PFSK-1 (cell line): ENCODE results near the gene SLCO3A1.

Source experiments
- FOXP2 ChIP-seq: optimal IDR thresholded peaks from 2 replicates; pipeline ENCODE3; 2011; ENCODE audit warnings: borderline replicate concordance, control low read depth, inconsistent platforms; ENCODE audit not compliant: insufficient read depth; ENCODE audit errors: extremely low read length, extremely low read depth
- POLR2AphosphoS5 ChIP-seq: IDR thresholded peaks from 2 replicates; pipeline ENCODE4 v1.6.1; 2012; ENCODE audit warnings: low read depth, mild to moderate bottlenecking, control low read depth, low read length, moderate library complexity
- SIN3A ChIP-seq: IDR thresholded peaks from 2 replicates; pipeline ENCODE4 v1.6.1; 2012; ENCODE audit warnings: mild to moderate bottlenecking, low read length, moderate library complexity, borderline replicate concordance; ENCODE audit not compliant: insufficient read depth
- TAF1 ChIP-seq: IDR thresholded peaks from 2 replicates; pipeline ENCODE4 v1.6.1; 2012; ENCODE audit warnings: low read length, control low read depth, borderline replicate concordance; ENCODE audit not compliant: insufficient read depth
- TF ChIP-seq, protein P1 (sequence below), 2 experiments: IDR thresholded peaks; 2 replicates each; pipeline versions ENCODE4 v1.6.1 to v1.8.0; 2011 to 2012; ENCODE audit warnings: low read depth in 2 of 2, low read length in 2 of 2, control low read depth in 1 of 2, inconsistent platforms in 1 of 2, mild to moderate bottlenecking in 1 of 2, moderate library complexity in 1 of 2; ENCODE audit not compliant: insufficient read depth in 1 of 2

DNA sequence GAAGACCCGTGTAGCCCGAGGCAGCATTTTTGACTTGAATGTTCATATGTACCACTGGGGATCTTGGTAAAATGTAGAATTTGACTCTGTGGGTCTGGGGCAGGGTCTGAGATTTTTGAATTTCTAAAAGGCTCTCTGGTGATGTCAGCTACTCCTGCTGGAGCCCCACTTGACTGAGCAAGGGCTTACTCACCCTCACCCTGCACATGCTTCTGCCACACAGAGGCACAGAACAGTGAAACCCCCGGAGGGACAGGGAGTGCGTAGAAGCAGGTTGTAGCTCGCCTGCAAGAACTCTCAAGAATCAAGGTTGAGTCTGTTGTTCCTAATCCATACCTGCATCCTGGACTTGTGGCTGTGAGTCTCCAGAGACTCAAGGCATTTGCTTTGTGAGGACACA is 41.1 kb downstream of the SLCO3A1 start:
- no peak for TF ChIP-seq POLR2AphosphoS5
- TF ChIP-seq, protein P1, sequence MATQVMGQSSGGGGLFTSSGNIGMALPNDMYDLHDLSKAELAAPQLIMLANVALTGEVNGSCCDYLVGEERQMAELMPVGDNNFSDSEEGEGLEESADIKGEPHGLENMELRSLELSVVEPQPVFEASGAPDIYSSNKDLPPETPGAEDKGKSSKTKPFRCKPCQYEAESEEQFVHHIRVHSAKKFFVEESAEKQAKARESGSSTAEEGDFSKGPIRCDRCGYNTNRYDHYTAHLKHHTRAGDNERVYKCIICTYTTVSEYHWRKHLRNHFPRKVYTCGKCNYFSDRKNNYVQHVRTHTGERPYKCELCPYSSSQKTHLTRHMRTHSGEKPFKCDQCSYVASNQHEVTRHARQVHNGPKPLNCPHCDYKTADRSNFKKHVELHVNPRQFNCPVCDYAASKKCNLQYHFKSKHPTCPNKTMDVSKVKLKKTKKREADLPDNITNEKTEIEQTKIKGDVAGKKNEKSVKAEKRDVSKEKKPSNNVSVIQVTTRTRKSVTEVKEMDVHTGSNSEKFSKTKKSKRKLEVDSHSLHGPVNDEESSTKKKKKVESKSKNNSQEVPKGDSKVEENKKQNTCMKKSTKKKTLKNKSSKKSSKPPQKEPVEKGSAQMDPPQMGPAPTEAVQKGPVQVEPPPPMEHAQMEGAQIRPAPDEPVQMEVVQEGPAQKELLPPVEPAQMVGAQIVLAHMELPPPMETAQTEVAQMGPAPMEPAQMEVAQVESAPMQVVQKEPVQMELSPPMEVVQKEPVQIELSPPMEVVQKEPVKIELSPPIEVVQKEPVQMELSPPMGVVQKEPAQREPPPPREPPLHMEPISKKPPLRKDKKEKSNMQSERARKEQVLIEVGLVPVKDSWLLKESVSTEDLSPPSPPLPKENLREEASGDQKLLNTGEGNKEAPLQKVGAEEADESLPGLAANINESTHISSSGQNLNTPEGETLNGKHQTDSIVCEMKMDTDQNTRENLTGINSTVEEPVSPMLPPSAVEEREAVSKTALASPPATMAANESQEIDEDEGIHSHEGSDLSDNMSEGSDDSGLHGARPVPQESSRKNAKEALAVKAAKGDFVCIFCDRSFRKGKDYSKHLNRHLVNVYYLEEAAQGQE (IDR thresholded peaks at IDR 0.05; ENCODE audit: insufficient read depth in 1 of 2, low read depth in 2 of 2, low read length in 2 of 2), result no peak
- TF ChIP-seq FOXP2, result no peak
- no peak for TF ChIP-seq TAF1
- TF ChIP-seq SIN3A, result no peak
